MM.1S (cell line): Measurements from ENCODE around the gene SH3BP4.

Experiments
- CTCF ChIP-seq: fragments of 300-600 bp; sonication (generic); IDR thresholded peaks from 2 replicates; pipeline ENCODE4 v1.5.1; 2016; ENCODE audit warnings: antibody characterized with exemption, low read length, mixed read lengths
- EZH2 ChIP-seq: fragments of 300-600 bp; sonication (generic); optimal IDR thresholded peaks from 2 replicates; pipeline ENCODE3; 2017; ENCODE audit warnings: low read depth, mild to moderate bottlenecking, antibody characterized with exemption, low read length, mixed read lengths

- TF ChIP-seq CTCF, result no peak
- TF ChIP-seq EZH2, result no peak
Measured at GRCh38 chr2:235086481-235087184, 134.8 kb downstream of the SH3BP4 start.
